ENCODE results near the gene VAV3.

- TF ChIP-seq FOXM1 (IDR thresholded peaks at IDR 0.05; ENCODE audit: low read depth), result no peak
- no peak for TF ChIP-seq RXRA (IDR thresholded peaks at IDR 0.05; ENCODE audit: borderline replicate concordance, low read depth)
- no peak for TF ChIP-seq CTCF (IDR thresholded peaks at IDR 0.05)
- TF ChIP-seq POLR2AphosphoS5 (IDR thresholded peaks at IDR 0.05; ENCODE audit: low read depth, low read length), result no peak
Observed at GRCh38 chr1:107541412-107541811, 423.6 kb downstream of the VAV3 start.
